Endothelial cell of umbilical vein (primary cell): ENCODE data around the gene MRAS. TPM values are rescaled to one million over a fixed set of nuclear protein-coding genes. Genes with fewer than 3 reads are reported as not detected.

Experiments used
- BruUV-seq: library from RNA; stranded (reverse); fragments of 400-500 nt; replicated peaks from 2 replicates; lab custom pipeline; 2021; lab: Mats Ljungman, UMichigan
- CTCF ChIA-PET: fragments of 300-600, 350-600 bp; sonication (Branson Sonifier 250); formaldehyde crosslinking; loops from one replicate; lab custom pipeline; 2021; ENCODE audit warnings: antibody characterized with exemption, inconsistent platforms; lab: Charles Lee
- POLR2A ChIA-PET: fragments of 300-600, 350-600 bp; sonication (Branson Sonifier 250); formaldehyde crosslinking; loops from one replicate; lab custom pipeline; 2021; ENCODE audit warnings: antibody characterized with exemption, inconsistent platforms; lab: Charles Lee
- DNase-seq: peaks from one replicate; pipeline ENCODE4 v3.0.0-alpha.2; 2011; ENCODE audit warnings: low read depth, low spot score
- FAIRE-seq: peaks from 2 replicates; lab custom pipeline; 2011; peaks lifted over from hg19 to GRCh38; lab: Jason Lieb, UNC
- H2AFZ ChIP-seq: 2 replicates; pipeline ENCODE4 v1.6.0; 2012; ENCODE audit warnings: low read depth, low read length, control low read depth, inconsistent platforms
- H3K27ac ChIP-seq: 2 replicates; pipeline ENCODE4 v1.5.1; 2011; ENCODE audit warnings: low read depth, mild to moderate bottlenecking, control low read depth, low read length, moderate library complexity; ENCODE audit not compliant: insufficient read depth
- H3K27me3 ChIP-seq, 2 experiments: 2 replicates each; pipeline versions ENCODE4 v1.6.0 to v1.6.1; 2011; ENCODE audit warnings: low read length in 2 of 2, mixed read lengths in 1 of 2; ENCODE audit not compliant: control insufficient read depth in 2 of 2, insufficient read depth in 2 of 2
- H3K36me3 ChIP-seq, 2 experiments: 2 replicates in 1 of 2; 3 replicates in 1 of 2; pipeline ENCODE4 v1.5.1; 2011; ENCODE audit warnings: low read length in 2 of 2, mild to moderate bottlenecking in 1 of 2, moderate library complexity in 1 of 2; ENCODE audit not compliant: control insufficient read depth in 2 of 2, insufficient read depth in 2 of 2; ENCODE audit errors: extremely low read depth in 1 of 2
- H3K4me1 ChIP-seq: 3 replicates; pipeline ENCODE4 v1.5.1; 2011; ENCODE audit warnings: mild to moderate bottlenecking, low read length; ENCODE audit not compliant: control insufficient read depth, insufficient read depth; ENCODE audit errors: extremely low read depth
- H3K4me2 ChIP-seq: 2 replicates; pipeline ENCODE4 v1.6.1; 2011; ENCODE audit warnings: low read length, control low read depth, mixed read lengths; ENCODE audit not compliant: insufficient read depth
- H3K4me3 ChIP-seq, 3 experiments: fragments of 200-600 bp in 1 of 3; sonication (generic), shearing (Covaris generic) in 1 of 3; replicated peaks in 1 of 3; 2 replicates each; pipeline ENCODE4 v1.5.1; 2011 to 2016; ENCODE audit warnings: control low read depth in 3 of 3, low read length in 3 of 3, mild to moderate bottlenecking in 2 of 3, inconsistent platforms in 1 of 3, low read depth in 1 of 3, moderate library complexity in 1 of 3; ENCODE audit not compliant: insufficient read depth in 1 of 3
- H3K79me2 ChIP-seq: 2 replicates; pipeline ENCODE4 v1.6.0; 2012; ENCODE audit warnings: low read length, inconsistent platforms; ENCODE audit not compliant: control insufficient read depth, insufficient read depth
- H3K9ac ChIP-seq: replicated peaks from 2 replicates; pipeline ENCODE3; 2011; ENCODE audit warnings: low read length, control low read depth; ENCODE audit not compliant: insufficient read depth; ENCODE audit errors: extremely low read depth
- H3K9me1 ChIP-seq: replicated peaks from 3 replicates; pipeline ENCODE4 v1.6.0; 2011; ENCODE audit warnings: mild to moderate bottlenecking, low read length; ENCODE audit not compliant: control insufficient read depth, insufficient read depth; ENCODE audit errors: extremely low read depth
- H3K9me3 ChIP-seq: replicated peaks from 2 replicates; pipeline ENCODE4 v1.5.1; 2012; ENCODE audit warnings: low read length, inconsistent platforms; ENCODE audit not compliant: control insufficient read depth, insufficient read depth
- H4K20me1 ChIP-seq: replicated peaks from 2 replicates; pipeline ENCODE3; 2011; ENCODE audit warnings: mild to moderate bottlenecking, low read length; ENCODE audit not compliant: control insufficient read depth, insufficient read depth; ENCODE audit errors: extremely low read depth
- EZH2 ChIP-seq: IDR thresholded peaks from 2 replicates; pipeline ENCODE4 v1.6.1; 2012; ENCODE audit warnings: borderline replicate concordance, low read depth, mild to moderate bottlenecking, moderate library complexity, low read length, inconsistent platforms; ENCODE audit not compliant: severe bottlenecking
- FOS ChIP-seq: IDR thresholded peaks from 2 replicates; pipeline ENCODE4 v1.6.1; 2011; ENCODE audit warnings: mild to moderate bottlenecking, low read length, moderate library complexity, borderline replicate concordance; ENCODE audit not compliant: insufficient read depth
- GATA2 ChIP-seq: IDR thresholded peaks from 2 replicates; pipeline ENCODE4 v1.7.0; 2011; ENCODE audit warnings: low read depth, mild to moderate bottlenecking, moderate library complexity, mixed read lengths, low read length; ENCODE audit not compliant: insufficient read length, insufficient read depth
- JUN ChIP-seq: IDR thresholded peaks from 2 replicates; pipeline ENCODE4 v1.6.1; 2011; ENCODE audit warnings: borderline replicate concordance, low read depth; ENCODE audit not compliant: insufficient read length, insufficient read depth
- MYC ChIP-seq: IDR thresholded peaks from one replicate; pipeline ENCODE4 v1.6.1; 2011; ENCODE audit warnings: mild to moderate bottlenecking, low read depth, low read length
- POLR2A ChIP-seq: IDR thresholded peaks from 2 replicates; pipeline ENCODE4 v1.6.1; 2012; ENCODE audit warnings: low read depth, mild to moderate bottlenecking, control low read depth, low read length
- POLR2AphosphoS5 ChIP-seq: IDR thresholded peaks from 2 replicates; pipeline ENCODE4 v1.6.1; 2012; ENCODE audit warnings: low read depth, mild to moderate bottlenecking, control low read depth, low read length, moderate library complexity; ENCODE audit not compliant: insufficient read depth
- dilution Hi-C: fragments of 300-500 bp; cut with MboI; formaldehyde crosslinking; loops from one replicate; pipeline ENCODE4 v1.15.0; 2019; ENCODE audit warnings: low sequenced_read_pairs; ENCODE audit not compliant: extremely low pct_ligation_motif_present
- intact Hi-C: fragments of 100-400 bp; cut with micrococcal nuclease; formaldehyde crosslinking; loops from one replicate; pipeline ENCODE4 v1.10.0; 2022
- polyA plus RNA-seq, 4 experiments: library from polyadenylated mRNA; depleted of rRNA in 3 of 4; stranded (reverse) in 3 of 4; unstranded in 1 of 4; fragments of >200 nt; gene quantifications; 2 replicates each; pipeline versions ENCODE4 v1.2.1 to v1.2.3, GENCODE V29; 2011 to 2012; ENCODE audit warnings: missing spikeins in 1 of 4
- total RNA-seq: library from RNA; stranded (reverse); gene quantifications from 2 replicates; pipeline ENCODE4 v1.2.3, GENCODE V29; 2021
- TF ChIP-seq, protein P1 (sequence below), 2 donors: IDR thresholded peaks; 1 replicate in 1 of 2; 2 replicates in 1 of 2; pipeline ENCODE4 v1.5.1; 2011; ENCODE audit warnings: low read length in 2 of 2, mild to moderate bottlenecking in 2 of 2, moderate library complexity in 2 of 2, control low read depth in 1 of 2, inconsistent platforms in 1 of 2, low read depth in 1 of 2; ENCODE audit not compliant: insufficient read depth in 1 of 2; ENCODE audit errors: extremely low read depth in 1 of 2

MRAS gene
- total and polyA plus RNA-seq, 2 donors (not counting 3 experiments of a cell fraction or from before 2014, with no cell fraction given): 14.6 to 16.5 TPM

DNA sequence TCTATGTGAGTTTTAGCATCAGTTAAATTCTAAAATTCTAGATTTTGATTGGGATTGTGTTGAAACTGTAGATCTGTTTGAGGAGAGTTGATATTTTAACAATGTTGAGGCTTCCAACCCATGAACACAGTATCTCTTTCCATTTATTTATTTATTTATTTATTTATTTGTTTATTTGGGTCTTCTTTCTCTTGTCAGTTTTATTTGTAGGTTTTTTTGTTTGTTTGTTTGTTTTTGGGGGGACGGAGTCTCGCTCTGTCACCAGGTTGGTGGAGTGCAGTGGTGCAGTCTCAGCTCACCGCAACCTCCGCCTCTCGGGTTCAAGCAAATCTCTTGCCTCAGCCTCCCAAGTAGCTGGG is 25.3 kb downstream of the MRAS start:
- intact Hi-C loops: no loop called here
- no TSS peak for BruUV-seq
- H2AFZ ChIP-seq: no peak overlapping the region
- no peak overlapping the region for H3K9ac ChIP-seq
- H3K4me1 ChIP-seq: no peaks in the 10 kb centered on the region
- H3K4me2 ChIP-seq: no peak overlapping the region
- no peak for DNase-seq
- no peaks in the 10 kb centered on the region for H3K36me3 ChIP-seq
- no peak for FAIRE-seq
- H4K20me1 ChIP-seq: no peaks in the 10 kb centered on the region
- TF ChIP-seq FOS (no peak), GATA2 (no peak), EZH2 (no peak)
- TF ChIP-seq, protein P1, sequence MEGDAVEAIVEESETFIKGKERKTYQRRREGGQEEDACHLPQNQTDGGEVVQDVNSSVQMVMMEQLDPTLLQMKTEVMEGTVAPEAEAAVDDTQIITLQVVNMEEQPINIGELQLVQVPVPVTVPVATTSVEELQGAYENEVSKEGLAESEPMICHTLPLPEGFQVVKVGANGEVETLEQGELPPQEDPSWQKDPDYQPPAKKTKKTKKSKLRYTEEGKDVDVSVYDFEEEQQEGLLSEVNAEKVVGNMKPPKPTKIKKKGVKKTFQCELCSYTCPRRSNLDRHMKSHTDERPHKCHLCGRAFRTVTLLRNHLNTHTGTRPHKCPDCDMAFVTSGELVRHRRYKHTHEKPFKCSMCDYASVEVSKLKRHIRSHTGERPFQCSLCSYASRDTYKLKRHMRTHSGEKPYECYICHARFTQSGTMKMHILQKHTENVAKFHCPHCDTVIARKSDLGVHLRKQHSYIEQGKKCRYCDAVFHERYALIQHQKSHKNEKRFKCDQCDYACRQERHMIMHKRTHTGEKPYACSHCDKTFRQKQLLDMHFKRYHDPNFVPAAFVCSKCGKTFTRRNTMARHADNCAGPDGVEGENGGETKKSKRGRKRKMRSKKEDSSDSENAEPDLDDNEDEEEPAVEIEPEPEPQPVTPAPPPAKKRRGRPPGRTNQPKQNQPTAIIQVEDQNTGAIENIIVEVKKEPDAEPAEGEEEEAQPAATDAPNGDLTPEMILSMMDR (IDR thresholded peaks at IDR 0.05; ENCODE audit: extremely low read depth in 1 of 2, insufficient read depth in 1 of 2, low read depth in 1 of 2, low read length in 2 of 2): no peak
- ChIA-PET CTCF (no interaction called here), POLR2A (no interaction called here)
- dilution Hi-C loops: no loop called here
- no peaks in the 10 kb centered on the region for H3K79me2 ChIP-seq
- no peaks in the 10 kb centered on the region for H3K9me1 ChIP-seq
- no peak overlapping the region for H3K27ac ChIP-seq
- H3K9me3 ChIP-seq: no peaks in the 10 kb centered on the region
- no peak overlapping the region for H3K4me3 ChIP-seq
- no peaks in the 10 kb centered on the region for H3K27me3 ChIP-seq

DNA sequence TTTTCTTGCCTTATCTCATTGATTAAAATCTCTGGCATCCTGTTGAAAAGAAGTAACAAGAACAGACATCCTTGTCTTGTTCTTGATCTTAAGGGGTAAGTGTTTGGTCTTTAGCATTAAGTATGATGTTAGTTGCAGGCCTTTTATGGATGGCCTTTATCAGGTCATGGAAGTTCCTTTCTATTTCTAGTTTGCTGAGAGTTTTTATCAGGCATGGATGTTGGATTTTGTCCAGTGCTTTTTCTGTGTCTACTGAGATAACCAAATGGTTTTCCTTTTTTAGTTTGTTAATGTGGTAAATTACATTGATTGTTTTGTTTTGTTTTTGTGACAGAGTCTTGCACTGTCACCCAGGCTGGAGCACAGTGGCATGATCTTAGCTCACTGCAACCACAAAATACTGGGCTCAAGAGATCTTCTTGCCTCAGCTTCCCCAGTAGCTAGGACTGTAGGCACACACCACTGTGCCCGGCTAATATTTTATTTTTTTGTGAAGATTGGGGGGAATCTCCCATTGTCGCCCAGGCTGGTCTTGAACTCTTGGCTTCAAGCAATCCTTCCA is 26.3 kb downstream of the MRAS start:
- no peak overlapping the region for H3K9ac ChIP-seq

More for the DNA sequence above, 26.3 kb downstream of the MRAS start:
- Histone ChIP-seq H3K9me3 (no peaks in the 10 kb centered on the region), H3K4me2 (no peak overlapping the region), H3K27me3 (no peaks in the 10 kb centered on the region), H3K9me1 (no peaks in the 10 kb centered on the region), H2AFZ (no peak overlapping the region), H4K20me1 (no peaks in the 10 kb centered on the region), H3K4me1 (no peaks in the 10 kb centered on the region), H3K79me2 (no peaks in the 10 kb centered on the region), H3K4me3 (no peak overlapping the region), H3K27ac (no peak overlapping the region), H3K36me3 (no peaks in the 10 kb centered on the region)
- DNase-seq (no peak), FAIRE-seq (no peak)
- TF ChIP-seq, protein P1 (IDR thresholded peaks at IDR 0.05; ENCODE audit: extremely low read depth in 1 of 2, insufficient read depth in 1 of 2, low read depth in 1 of 2, low read length in 2 of 2): no peak
- TF ChIP-seq JUN: no peak
- TF ChIP-seq FOS: no peak
- no peak for TF ChIP-seq POLR2AphosphoS5
- TF ChIP-seq MYC: no peak
- no peak for TF ChIP-seq EZH2
- TF ChIP-seq POLR2A: no peak
- ChIA-PET CTCF (no interaction called here), POLR2A (no interaction called here)
- BruUV-seq: no TSS peak
- dilution Hi-C loops: no loop called here
- intact Hi-C loops: no loop called here
